Neural progenitor cell (in vitro differentiated cells): Measurements from ENCODE around the gene TMIGD3.
A peak's percentile ranks its signal among the peaks of the same experiment; 100 is the strongest.

Experiments
- EZH2 ChIP-seq: fragments of 200-600 bp; sonication (generic); IDR thresholded peaks from 2 replicates; pipeline ENCODE4 v1.6.1; 2017; ENCODE audit warnings: antibody characterized with exemption, mild to moderate bottlenecking, moderate library complexity
- TF ChIP-seq, protein P1 (sequence below): fragments of 200-600 bp; sonication (generic); IDR thresholded peaks from 2 replicates; pipeline ENCODE4 v1.5.1; 2017; ENCODE audit warnings: antibody characterized with exemption, mild to moderate bottlenecking

DNA sequence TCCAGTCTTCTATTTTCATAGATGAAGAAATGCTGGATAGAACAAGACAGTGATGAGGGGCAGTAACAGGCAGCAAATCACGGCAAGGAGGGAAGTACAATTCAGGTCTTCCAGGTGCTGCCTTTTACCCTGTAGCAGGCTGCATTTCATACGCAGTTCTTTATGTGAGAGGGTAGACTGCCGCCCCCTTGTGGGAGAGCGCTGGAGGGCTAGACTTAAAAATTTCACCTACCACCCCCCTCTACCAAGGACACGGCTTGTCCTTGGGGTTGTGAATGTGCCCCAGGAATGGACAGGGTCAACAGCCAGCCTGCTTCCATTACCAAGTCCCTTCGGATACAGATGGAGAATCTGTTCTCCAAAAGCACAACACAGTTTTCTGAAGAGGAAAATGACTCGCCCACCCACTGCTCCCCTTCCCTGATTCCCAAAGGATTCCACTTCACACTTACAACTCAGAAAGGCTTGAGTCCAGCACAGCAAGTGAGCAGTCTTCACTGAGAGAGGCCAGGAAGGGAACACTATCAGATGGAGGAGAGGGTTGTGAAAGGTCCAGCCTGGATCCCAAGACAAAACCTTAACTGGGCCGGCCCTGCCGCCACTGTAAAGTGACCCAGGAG is 61.8 kb downstream of the TMIGD3 start:
- TF ChIP-seq, protein P1, sequence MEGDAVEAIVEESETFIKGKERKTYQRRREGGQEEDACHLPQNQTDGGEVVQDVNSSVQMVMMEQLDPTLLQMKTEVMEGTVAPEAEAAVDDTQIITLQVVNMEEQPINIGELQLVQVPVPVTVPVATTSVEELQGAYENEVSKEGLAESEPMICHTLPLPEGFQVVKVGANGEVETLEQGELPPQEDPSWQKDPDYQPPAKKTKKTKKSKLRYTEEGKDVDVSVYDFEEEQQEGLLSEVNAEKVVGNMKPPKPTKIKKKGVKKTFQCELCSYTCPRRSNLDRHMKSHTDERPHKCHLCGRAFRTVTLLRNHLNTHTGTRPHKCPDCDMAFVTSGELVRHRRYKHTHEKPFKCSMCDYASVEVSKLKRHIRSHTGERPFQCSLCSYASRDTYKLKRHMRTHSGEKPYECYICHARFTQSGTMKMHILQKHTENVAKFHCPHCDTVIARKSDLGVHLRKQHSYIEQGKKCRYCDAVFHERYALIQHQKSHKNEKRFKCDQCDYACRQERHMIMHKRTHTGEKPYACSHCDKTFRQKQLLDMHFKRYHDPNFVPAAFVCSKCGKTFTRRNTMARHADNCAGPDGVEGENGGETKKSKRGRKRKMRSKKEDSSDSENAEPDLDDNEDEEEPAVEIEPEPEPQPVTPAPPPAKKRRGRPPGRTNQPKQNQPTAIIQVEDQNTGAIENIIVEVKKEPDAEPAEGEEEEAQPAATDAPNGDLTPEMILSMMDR: peak; percentile 76
- no peak for TF ChIP-seq EZH2
